GM18511 (cell line): Measurements from ENCODE around the gene PER3.

Source experiments
- ATAC-seq: cut with Tn5 transposase; IDR thresholded peaks from one replicate; pipeline ENCODE4 v1.9.1; 2021; ENCODE audit warnings: mild to moderate bottlenecking, moderate library complexity; ENCODE audit not compliant: unreplicated experiment

Gene PER3

GRCh38 chr1:7831458-7831857, 47.4 kb downstream of the PER3 start:
- no peak for ATAC-seq

- ATAC-seq, result no peak
Measured at GRCh38 chr1:7833035-7833434, 48.9 kb downstream of the PER3 start.

- ATAC-seq, result no peak
Measured at GRCh38 chr1:7838714-7839113, 54.6 kb downstream of the PER3 start.

GRCh38 chr1:7839526-7839925, 55.4 kb downstream of the PER3 start:
- no peak for ATAC-seq

GRCh38 chr1:7842517-7842916, 58.4 kb downstream of the PER3 start:
- ATAC-seq, result no peak

GRCh38 chr1:7845761-7846160, 61.7 kb downstream of the PER3 start:
- ATAC-seq, result no peak

- no peak for ATAC-seq
Measured at GRCh38 chr1:7846656-7847055, 62.6 kb downstream of the PER3 start.

GRCh38 chr1:7847599-7847998, 63.5 kb downstream of the PER3 start:
- no peak for ATAC-seq

GRCh38 chr1:7850786-7851185, 66.7 kb downstream of the PER3 start:
- ATAC-seq, result no peak

- ATAC-seq, result no peak
Measured at GRCh38 chr1:7852804-7853683, 69.0 kb downstream of the PER3 start, which contains the start of gene UTS2. Gene UTS2, minus strand, starts transcription at chr1:7853065. Its CDS starts 62 bp downstream, at chr1:7853003.

GRCh38 chr1:7853684-7854026, 69.6 kb downstream of the PER3 start:
- ATAC-seq, result no peak

- ATAC-seq, result no peak
Measured at GRCh38 chr1:7856345-7856744, 72.3 kb downstream of the PER3 start.

GRCh38 chr1:7857000-7857399, 72.9 kb downstream of the PER3 start:
- no peak for ATAC-seq

- ATAC-seq, result no peak
Measured at GRCh38 chr1:7857985-7858384, 73.9 kb downstream of the PER3 start.

GRCh38 chr1:7859406-7859805, 75.3 kb downstream of the PER3 start:
- no peak for ATAC-seq

- ATAC-seq, result no peak
Measured at GRCh38 chr1:7860130-7860529, 76.0 kb downstream of the PER3 start.

GRCh38 chr1:7861452-7861851, 77.4 kb downstream of the PER3 start:
- no peak for ATAC-seq

GRCh38 chr1:7862211-7863060, 78.3 kb downstream of the PER3 start:
- ATAC-seq, result no peak

GRCh38 chr1:7863756-7864328, 79.8 kb downstream of the PER3 start:
- no peak for ATAC-seq

- ATAC-seq, result no peak
Measured at GRCh38 chr1:7865978-7866377, 81.9 kb downstream of the PER3 start.

- no peak for ATAC-seq
Measured at GRCh38 chr1:7868070-7868780, 84.1 kb downstream of the PER3 start.
